ENCODE results near the gene SFXN5.

- TF ChIP-seq ZNF670 (tag by site-specific recombination; IDR thresholded peaks at IDR 0.05; ENCODE audit: low read depth) (no peak), CTCF (tag by site-specific recombination; IDR thresholded peaks at IDR 0.05) (no peak), ZNF175 (tag by site-specific recombination; IDR thresholded peaks at IDR 0.05) (no peak), ZNF202 (tag by site-specific recombination; IDR thresholded peaks at IDR 0.05; ENCODE audit: borderline replicate concordance) (no peak), KLF16 (tag by site-specific recombination; IDR thresholded peaks at IDR 0.05) (no peak)
These were observed 75.9 kb downstream of the SFXN5 start for GRCh38 chr2:72995430-72996116.

All from HEK293 (cell line).